Osteocyte (in vitro differentiated cells): ENCODE measurements around the gene CNTNAP2. TPM values are rescaled to one million over a fixed set of nuclear protein-coding genes. Genes with fewer than 3 reads are reported as not detected.

Experiments used
- DNase-seq: peaks from one replicate; pipeline ENCODE4 v3.0.0; 2021; ENCODE audit warnings: mixed read lengths; ENCODE audit not compliant: unreplicated experiment; ENCODE audit errors: extremely low spot score
- H3K27ac Mint-ChIP-seq: one replicate; pipeline ENCODE4 v1.8.0; 2021; ENCODE audit warnings: mild to moderate bottlenecking, mixed read lengths; ENCODE audit not compliant: unreplicated experiment
- H3K27me3 Mint-ChIP-seq: one replicate; pipeline ENCODE4 v1.8.0; 2021; ENCODE audit warnings: mixed read lengths; ENCODE audit not compliant: unreplicated experiment
- H3K36me3 Mint-ChIP-seq: one replicate; pipeline ENCODE4 v1.8.0; 2021; ENCODE audit warnings: mixed read lengths; ENCODE audit not compliant: unreplicated experiment
- H3K4me1 Mint-ChIP-seq: one replicate; pipeline ENCODE4 v1.8.0; 2021; ENCODE audit warnings: mixed read lengths; ENCODE audit not compliant: unreplicated experiment
- H3K4me3 Mint-ChIP-seq: one replicate; pipeline ENCODE4 v1.8.0; 2021; ENCODE audit warnings: mild to moderate bottlenecking, moderate library complexity, mixed read lengths; ENCODE audit not compliant: unreplicated experiment
- H3K9me3 Mint-ChIP-seq: one replicate; pipeline ENCODE4 v1.8.0; 2021; ENCODE audit warnings: mixed read lengths; ENCODE audit not compliant: unreplicated experiment
- CTCF ChIP-seq: fragments of 200-600 bp; sonication (generic); IDR thresholded peaks from 2 replicates; pipeline ENCODE4 v1.5.0; 2021; ENCODE audit warnings: antibody characterized with exemption, mild to moderate bottlenecking, moderate library complexity
- total RNA-seq: library from RNA; stranded (reverse); gene quantifications from 2 replicates; pipeline ENCODE4 v1.2.1, GENCODE V29; 2021

The CNTNAP2 gene
- total RNA-seq, 1 donor from 2014 or later: 1.4 TPM

- TF ChIP-seq CTCF: no peak
- Mint-ChIP-seq H3K36me3 (no peaks in the 10 kb centered on the region), H3K4me1 (no peaks in the 10 kb centered on the region), H3K27ac (no peak overlapping the region), H3K9me3 (no peaks in the 10 kb centered on the region), H3K27me3 (no peaks in the 10 kb centered on the region), H3K4me3 (no peak overlapping the region)
- no peak for DNase-seq
Observed at GRCh38 chr7:148014541-148014940, 1897.9 kb downstream of the CNTNAP2 start.

GRCh38 chr7:148017126-148017525 lies 1900.5 kb downstream of the CNTNAP2 start:
- H3K4me1 Mint-ChIP-seq: no peaks in the 10 kb centered on the region
- TF ChIP-seq CTCF: no peak

GRCh38 chr7:148020679-148021078 lies 1904.1 kb downstream of the CNTNAP2 start:
- Mint-ChIP-seq H3K36me3 (no peaks in the 10 kb centered on the region), H3K4me3 (no peak overlapping the region), H3K9me3 (peaks cover 4% of the 10 kb centered on the region), H3K27me3 (no peaks in the 10 kb centered on the region), H3K4me1 (no peaks in the 10 kb centered on the region), H3K27ac (no peak overlapping the region)
- no peak for TF ChIP-seq CTCF
- DNase-seq: no peak

More at GRCh38 chr7:148017126-148017525, 1900.5 kb downstream of the CNTNAP2 start:
- Mint-ChIP-seq H3K36me3 (no peaks in the 10 kb centered on the region), H3K27me3 (no peaks in the 10 kb centered on the region), H3K4me3 (no peak overlapping the region), H3K27ac (no peak overlapping the region), H3K9me3 (peaks cover 4% of the 10 kb centered on the region)
- DNase-seq: no peak

- Mint-ChIP-seq H3K4me1 (no peaks in the 10 kb centered on the region), H3K4me3 (no peak overlapping the region), H3K27ac (no peak overlapping the region), H3K36me3 (no peaks in the 10 kb centered on the region), H3K27me3 (no peaks in the 10 kb centered on the region), H3K9me3 (peaks cover 4% of the 10 kb centered on the region)
- TF ChIP-seq CTCF: no peak
- no peak for DNase-seq
Observed at GRCh38 chr7:148021507-148022045, 1905.0 kb downstream of the CNTNAP2 start.

GRCh38 chr7:148022832-148023231 lies 1906.2 kb downstream of the CNTNAP2 start:
- no peak overlapping the region for H3K27ac Mint-ChIP-seq
- no peaks in the 10 kb centered on the region for H3K36me3 Mint-ChIP-seq
- no peak for TF ChIP-seq CTCF
- no peak for DNase-seq
- H3K27me3 Mint-ChIP-seq: no peaks in the 10 kb centered on the region
- H3K9me3 Mint-ChIP-seq: peaks cover 4% of the 10 kb centered on the region
- H3K4me1 Mint-ChIP-seq: no peaks in the 10 kb centered on the region
- H3K4me3 Mint-ChIP-seq: no peak overlapping the region
